ENCODE data around the gene STEAP1.
"Not testable (repeated sequence)": the region's sequence is repeated elsewhere in the genome, so short reads cannot be mapped to it uniquely, and the experiment has no call there.

DNA sequence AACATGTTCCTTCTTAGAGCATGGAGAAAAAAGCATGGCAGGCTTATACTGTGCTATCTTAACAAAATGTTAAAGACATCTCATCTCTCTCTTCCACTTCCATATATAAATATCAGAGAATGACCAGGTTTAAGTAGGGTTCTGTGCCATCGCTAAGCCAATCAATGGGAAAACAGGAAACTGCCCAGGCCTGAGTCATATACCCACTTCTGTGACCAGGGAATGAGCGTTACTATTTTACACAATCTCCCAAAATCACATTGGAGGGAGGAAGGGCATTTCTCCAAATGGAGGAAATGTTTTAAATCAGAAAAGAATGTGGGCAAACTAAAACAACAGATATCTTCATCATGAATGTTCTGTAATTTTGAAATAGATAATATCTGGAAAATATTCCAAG, 3.1 kb downstream of the STEAP1 start:
- TF ChIP-seq CTCF, POLR2A, POLR2AphosphoS5 (IDR thresholded peaks at IDR 0.05): not testable (repeated sequence)
